GM12878 (cell line): ENCODE results near the gene KRAS.

Experiments used
- POLR2AphosphoS5 ChIP-seq: IDR thresholded peaks from 2 replicates; pipeline ENCODE4 v1.6.1; 2011; ENCODE audit warnings: mild to moderate bottlenecking, low read length, inconsistent platforms
- RFX5 ChIP-seq: IDR thresholded peaks from 2 replicates; pipeline ENCODE4 v1.6.1; 2011; ENCODE audit warnings: low read depth, low read length, improper control_type of control experiment
- SMAD1 ChIP-seq: fragments of 450-650 bp; IDR thresholded peaks from 2 replicates; pipeline ENCODE4 v1.6.1; 2018; ENCODE audit warnings: mild to moderate bottlenecking, low read depth; ENCODE audit not compliant: partially characterized antibody
- ZZZ3 ChIP-seq: IDR thresholded peaks from 2 replicates; pipeline ENCODE4 v1.6.1; 2011; ENCODE audit warnings: low read depth; ENCODE audit not compliant: control insufficient read depth, insufficient read length
- TF ChIP-seq, protein P1 (sequence below), 3 experiments: IDR thresholded peaks in 2 of 3; conservative IDR thresholded peaks in 1 of 3; 2 replicates each; pipeline ENCODE4 v1.5.1; 2011; ENCODE audit warnings: low read depth in 3 of 3, low read length in 3 of 3, mild to moderate bottlenecking in 3 of 3, control low read depth in 2 of 3, moderate library complexity in 2 of 3, inconsistent platforms in 1 of 3, mixed read lengths in 1 of 3; ENCODE audit not compliant: control insufficient read depth in 2 of 3, insufficient read depth in 1 of 3; ENCODE audit errors: extremely low read depth in 1 of 3

DNA sequence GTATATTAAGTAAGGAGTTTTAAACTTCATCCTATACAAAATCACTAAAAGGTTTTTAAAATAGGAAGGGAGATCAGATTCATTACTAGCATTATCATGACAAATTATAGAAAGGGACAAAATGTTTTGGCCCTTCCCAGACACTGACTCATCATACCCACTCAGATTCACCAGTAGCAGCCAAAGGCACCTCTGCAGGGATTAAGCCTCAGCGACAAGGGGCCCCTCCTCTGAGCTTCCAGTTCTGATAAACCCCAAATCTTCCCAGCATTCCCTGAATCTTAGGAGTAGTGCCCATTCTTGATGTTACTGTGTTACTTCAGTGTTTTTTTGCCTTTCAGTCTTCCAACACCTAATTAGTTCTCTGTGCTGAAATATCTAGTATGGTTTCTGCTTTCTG lies 14.5 kb downstream of the KRAS start:
- TF ChIP-seq ZZZ3 = no peak
- no peak for TF ChIP-seq POLR2AphosphoS5
- no peak for TF ChIP-seq SMAD1
- TF ChIP-seq, protein P1, sequence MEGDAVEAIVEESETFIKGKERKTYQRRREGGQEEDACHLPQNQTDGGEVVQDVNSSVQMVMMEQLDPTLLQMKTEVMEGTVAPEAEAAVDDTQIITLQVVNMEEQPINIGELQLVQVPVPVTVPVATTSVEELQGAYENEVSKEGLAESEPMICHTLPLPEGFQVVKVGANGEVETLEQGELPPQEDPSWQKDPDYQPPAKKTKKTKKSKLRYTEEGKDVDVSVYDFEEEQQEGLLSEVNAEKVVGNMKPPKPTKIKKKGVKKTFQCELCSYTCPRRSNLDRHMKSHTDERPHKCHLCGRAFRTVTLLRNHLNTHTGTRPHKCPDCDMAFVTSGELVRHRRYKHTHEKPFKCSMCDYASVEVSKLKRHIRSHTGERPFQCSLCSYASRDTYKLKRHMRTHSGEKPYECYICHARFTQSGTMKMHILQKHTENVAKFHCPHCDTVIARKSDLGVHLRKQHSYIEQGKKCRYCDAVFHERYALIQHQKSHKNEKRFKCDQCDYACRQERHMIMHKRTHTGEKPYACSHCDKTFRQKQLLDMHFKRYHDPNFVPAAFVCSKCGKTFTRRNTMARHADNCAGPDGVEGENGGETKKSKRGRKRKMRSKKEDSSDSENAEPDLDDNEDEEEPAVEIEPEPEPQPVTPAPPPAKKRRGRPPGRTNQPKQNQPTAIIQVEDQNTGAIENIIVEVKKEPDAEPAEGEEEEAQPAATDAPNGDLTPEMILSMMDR (IDR thresholded peaks at IDR 0.05 in 2 of 3, conservative IDR thresholded peaks at IDR 0.05 in 1 of 3; ENCODE audit: control insufficient read depth in 2 of 3, extremely low read depth in 1 of 3, insufficient read depth in 1 of 3, low read depth in 3 of 3, low read length in 3 of 3) = no peak
- TF ChIP-seq RFX5 = no peak
